HepG2 (cell line): ENCODE measurements around the gene TUT1. TPM values are rescaled to one million over a fixed set of nuclear protein-coding genes. Genes with fewer than 3 reads are reported as not detected.

Experiments used
- ARID2 ChIP-seq: sonication (generic); formaldehyde crosslinking; IDR thresholded peaks from 2 replicates; pipeline ENCODE4 v1.8.1; 2022; ENCODE audit warnings: mild to moderate bottlenecking, missing genetic modification reagents, borderline replicate concordance
- CHD4 ChIP-seq: fragments of 200-600 bp; sonication (generic); IDR thresholded peaks from 2 replicates; pipeline ENCODE4 v1.7.0; 2017; ENCODE audit warnings: mild to moderate bottlenecking, low read length, borderline replicate concordance
- PLRG1 ChIP-seq: fragments of 450-650 bp; conservative IDR thresholded peaks from 2 replicates; pipeline ENCODE4 v1.6.1; 2016
- SCMH1 ChIP-seq: sonication (generic); formaldehyde crosslinking; IDR thresholded peaks from 2 replicates; pipeline ENCODE4 v1.9.0; 2021; ENCODE audit warnings: missing genetic modification reagents, mild to moderate bottlenecking, borderline replicate concordance
- SP2 ChIP-seq: sonication (generic); formaldehyde crosslinking; IDR thresholded peaks from 2 replicates; pipeline ENCODE4 v1.5.1; 2020; ENCODE audit warnings: mild to moderate bottlenecking, missing genetic modification reagents
- polyA plus RNA-seq, 8 experiments: library from polyadenylated mRNA; depleted of rRNA in 3 of 8; stranded (reverse) in 7 of 8; unstranded in 1 of 8; fragments of >200 nt; fragmentation: Illumina TruSeq in 4 of 8; extraction: Trizol in 4 of 8; gene quantifications; 2 replicates each; pipeline versions ENCODE4 v1.2.1 to v1.2.3, GENCODE V29; 2011 to 2016; ENCODE audit warnings: low read depth in 4 of 8, missing spikeins in 1 of 8, mixed read lengths in 1 of 8; ENCODE audit not compliant: insufficient read depth in 1 of 8
- total RNA-seq, 5 experiments: library from RNA; depleted of rRNA; stranded (reverse); fragments of >200 nt; fragmentation: Illumina TruSeq; extraction: Trizol; gene quantifications; 2 replicates each; pipeline ENCODE4 v1.2.3, GENCODE V29; 2016; ENCODE audit warnings: low read depth in 1 of 5
- TF ChIP-seq, protein P1 (sequence below): sonication (generic); formaldehyde crosslinking; IDR thresholded peaks from 2 replicates; pipeline ENCODE4 v1.8.0; 2022; ENCODE audit warnings: missing genetic modification reagents, mild to moderate bottlenecking, moderate library complexity, borderline replicate concordance
- TF ChIP-seq, protein P2 (sequence below): sonication (generic); formaldehyde crosslinking; IDR thresholded peaks from 2 replicates; pipeline ENCODE4 v1.4.0; 2020; ENCODE audit warnings: mild to moderate bottlenecking, low read depth, missing genetic modification reagents
- TF ChIP-seq, protein P3 (sequence below): sonication (generic); formaldehyde crosslinking; IDR thresholded peaks from 2 replicates; pipeline ENCODE4 v1.5.0; 2020; ENCODE audit warnings: mild to moderate bottlenecking, missing genetic modification reagents, borderline replicate concordance
- TF ChIP-seq, protein P4 (sequence below): sonication (generic); formaldehyde crosslinking; IDR thresholded peaks from 2 replicates; pipeline ENCODE4 v1.4.0; 2020; ENCODE audit warnings: missing genetic modification reagents, mild to moderate bottlenecking, borderline replicate concordance
- TF ChIP-seq, protein P5 (sequence below): IDR thresholded peaks from 2 replicates; pipeline ENCODE4 v1.6.1; 2016; ENCODE audit warnings: mild to moderate bottlenecking
- TF ChIP-seq, protein P6 (sequence below): IDR thresholded peaks from 2 replicates; pipeline ENCODE4 v1.6.1; 2016; ENCODE audit warnings: mild to moderate bottlenecking, missing biosample characterization, missing genetic modification reagents
- TF ChIP-seq, protein P7 (sequence below): sonication (generic); formaldehyde crosslinking; IDR thresholded peaks from 2 replicates; pipeline ENCODE4 v1.4.0; 2020; ENCODE audit warnings: mild to moderate bottlenecking, missing genetic modification reagents

The TUT1 gene
- total and polyA plus RNA-seq, 2 of the 13 experiments (the other 11 are each of a cell fraction or from before 2014, with no cell fraction given): 9.7 to 14.3 TPM

DNA sequence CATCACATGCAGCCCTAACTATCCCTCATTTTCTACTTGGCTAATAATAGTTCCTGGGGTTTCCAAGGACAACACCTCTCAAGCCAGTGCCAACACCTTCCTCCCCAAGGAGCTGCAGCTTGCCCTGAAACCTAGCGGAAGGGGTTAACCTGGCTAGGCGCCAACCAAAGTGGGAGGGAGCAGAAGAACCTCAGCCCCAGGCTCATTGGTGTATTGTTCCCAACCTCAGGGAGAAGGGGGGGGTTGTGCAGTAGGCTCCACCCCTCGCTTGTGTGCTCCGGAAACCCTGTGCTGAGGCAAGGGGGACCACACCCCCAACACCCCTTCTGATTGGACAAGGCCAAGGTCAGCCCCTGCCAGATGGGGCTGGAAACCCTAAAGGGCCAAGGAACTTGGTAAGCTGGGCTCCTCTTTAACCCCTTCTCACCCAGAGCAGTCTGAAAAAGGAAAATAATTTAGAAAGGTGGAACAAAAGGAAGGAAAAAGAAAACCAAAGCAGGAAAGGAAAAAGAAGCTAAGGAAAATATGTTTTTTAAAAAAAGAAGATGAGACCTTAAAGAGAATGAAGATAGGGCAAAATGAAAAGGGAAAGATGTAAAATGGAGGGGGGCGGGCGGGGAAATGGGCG lies 7.9 kb upstream of the TUT1 start (continued):
- TF ChIP-seq, protein P1, sequence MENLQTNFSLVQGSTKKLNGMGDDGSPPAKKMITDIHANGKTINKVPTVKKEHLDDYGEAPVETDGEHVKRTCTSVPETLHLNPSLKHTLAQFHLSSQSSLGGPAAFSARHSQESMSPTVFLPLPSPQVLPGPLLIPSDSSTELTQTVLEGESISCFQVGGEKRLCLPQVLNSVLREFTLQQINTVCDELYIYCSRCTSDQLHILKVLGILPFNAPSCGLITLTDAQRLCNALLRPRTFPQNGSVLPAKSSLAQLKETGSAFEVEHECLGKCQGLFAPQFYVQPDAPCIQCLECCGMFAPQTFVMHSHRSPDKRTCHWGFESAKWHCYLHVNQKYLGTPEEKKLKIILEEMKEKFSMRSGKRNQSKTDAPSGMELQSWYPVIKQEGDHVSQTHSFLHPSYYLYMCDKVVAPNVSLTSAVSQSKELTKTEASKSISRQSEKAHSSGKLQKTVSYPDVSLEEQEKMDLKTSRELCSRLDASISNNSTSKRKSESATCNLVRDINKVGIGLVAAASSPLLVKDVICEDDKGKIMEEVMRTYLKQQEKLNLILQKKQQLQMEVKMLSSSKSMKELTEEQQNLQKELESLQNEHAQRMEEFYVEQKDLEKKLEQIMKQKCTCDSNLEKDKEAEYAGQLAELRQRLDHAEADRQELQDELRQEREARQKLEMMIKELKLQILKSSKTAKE: no peak
- no peak for TF ChIP-seq PLRG1
- TF ChIP-seq, protein P2, sequence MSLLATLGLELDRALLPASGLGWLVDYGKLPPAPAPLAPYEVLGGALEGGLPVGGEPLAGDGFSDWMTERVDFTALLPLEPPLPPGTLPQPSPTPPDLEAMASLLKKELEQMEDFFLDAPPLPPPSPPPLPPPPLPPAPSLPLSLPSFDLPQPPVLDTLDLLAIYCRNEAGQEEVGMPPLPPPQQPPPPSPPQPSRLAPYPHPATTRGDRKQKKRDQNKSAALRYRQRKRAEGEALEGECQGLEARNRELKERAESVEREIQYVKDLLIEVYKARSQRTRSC (CRISPR knock-in tag): no peak
- TF ChIP-seq, protein P3, sequence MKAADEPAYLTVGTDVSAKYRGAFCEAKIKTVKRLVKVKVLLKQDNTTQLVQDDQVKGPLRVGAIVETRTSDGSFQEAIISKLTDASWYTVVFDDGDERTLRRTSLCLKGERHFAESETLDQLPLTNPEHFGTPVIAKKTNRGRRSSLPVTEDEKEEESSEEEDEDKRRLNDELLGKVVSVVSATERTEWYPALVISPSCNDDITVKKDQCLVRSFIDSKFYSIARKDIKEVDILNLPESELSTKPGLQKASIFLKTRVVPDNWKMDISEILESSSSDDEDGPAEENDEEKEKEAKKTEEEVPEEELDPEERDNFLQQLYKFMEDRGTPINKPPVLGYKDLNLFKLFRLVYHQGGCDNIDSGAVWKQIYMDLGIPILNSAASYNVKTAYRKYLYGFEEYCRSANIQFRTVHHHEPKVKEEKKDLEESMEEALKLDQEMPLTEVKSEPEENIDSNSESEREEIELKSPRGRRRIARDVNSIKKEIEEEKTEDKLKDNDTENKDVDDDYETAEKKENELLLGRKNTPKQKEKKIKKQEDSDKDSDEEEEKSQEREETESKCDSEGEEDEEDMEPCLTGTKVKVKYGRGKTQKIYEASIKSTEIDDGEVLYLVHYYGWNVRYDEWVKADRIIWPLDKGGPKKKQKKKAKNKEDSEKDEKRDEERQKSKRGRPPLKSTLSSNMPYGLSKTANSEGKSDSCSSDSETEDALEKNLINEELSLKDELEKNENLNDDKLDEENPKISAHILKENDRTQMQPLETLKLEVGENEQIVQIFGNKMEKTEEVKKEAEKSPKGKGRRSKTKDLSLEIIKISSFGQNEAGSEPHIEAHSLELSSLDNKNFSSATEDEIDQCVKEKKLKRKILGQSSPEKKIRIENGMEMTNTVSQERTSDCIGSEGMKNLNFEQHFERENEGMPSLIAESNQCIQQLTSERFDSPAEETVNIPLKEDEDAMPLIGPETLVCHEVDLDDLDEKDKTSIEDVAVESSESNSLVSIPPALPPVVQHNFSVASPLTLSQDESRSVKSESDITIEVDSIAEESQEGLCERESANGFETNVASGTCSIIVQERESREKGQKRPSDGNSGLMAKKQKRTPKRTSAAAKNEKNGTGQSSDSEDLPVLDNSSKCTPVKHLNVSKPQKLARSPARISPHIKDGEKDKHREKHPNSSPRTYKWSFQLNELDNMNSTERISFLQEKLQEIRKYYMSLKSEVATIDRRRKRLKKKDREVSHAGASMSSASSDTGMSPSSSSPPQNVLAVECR (CRISPR knock-in tag): peak; percentile 69; the same call in 1 of the 2 replicates
- TF ChIP-seq, protein P4, sequence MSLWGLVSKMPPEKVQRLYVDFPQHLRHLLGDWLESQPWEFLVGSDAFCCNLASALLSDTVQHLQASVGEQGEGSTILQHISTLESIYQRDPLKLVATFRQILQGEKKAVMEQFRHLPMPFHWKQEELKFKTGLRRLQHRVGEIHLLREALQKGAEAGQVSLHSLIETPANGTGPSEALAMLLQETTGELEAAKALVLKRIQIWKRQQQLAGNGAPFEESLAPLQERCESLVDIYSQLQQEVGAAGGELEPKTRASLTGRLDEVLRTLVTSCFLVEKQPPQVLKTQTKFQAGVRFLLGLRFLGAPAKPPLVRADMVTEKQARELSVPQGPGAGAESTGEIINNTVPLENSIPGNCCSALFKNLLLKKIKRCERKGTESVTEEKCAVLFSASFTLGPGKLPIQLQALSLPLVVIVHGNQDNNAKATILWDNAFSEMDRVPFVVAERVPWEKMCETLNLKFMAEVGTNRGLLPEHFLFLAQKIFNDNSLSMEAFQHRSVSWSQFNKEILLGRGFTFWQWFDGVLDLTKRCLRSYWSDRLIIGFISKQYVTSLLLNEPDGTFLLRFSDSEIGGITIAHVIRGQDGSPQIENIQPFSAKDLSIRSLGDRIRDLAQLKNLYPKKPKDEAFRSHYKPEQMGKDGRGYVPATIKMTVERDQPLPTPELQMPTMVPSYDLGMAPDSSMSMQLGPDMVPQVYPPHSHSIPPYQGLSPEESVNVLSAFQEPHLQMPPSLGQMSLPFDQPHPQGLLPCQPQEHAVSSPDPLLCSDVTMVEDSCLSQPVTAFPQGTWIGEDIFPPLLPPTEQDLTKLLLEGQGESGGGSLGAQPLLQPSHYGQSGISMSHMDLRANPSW: 0 out of 2 replicates have a peak, but pooled peaks have one; percentile 36
- TF ChIP-seq CHD4: 0 out of 2 replicates have a peak, but pooled peaks have one; percentile 43
- TF ChIP-seq SCMH1: no peak
- TF ChIP-seq, protein P5, sequence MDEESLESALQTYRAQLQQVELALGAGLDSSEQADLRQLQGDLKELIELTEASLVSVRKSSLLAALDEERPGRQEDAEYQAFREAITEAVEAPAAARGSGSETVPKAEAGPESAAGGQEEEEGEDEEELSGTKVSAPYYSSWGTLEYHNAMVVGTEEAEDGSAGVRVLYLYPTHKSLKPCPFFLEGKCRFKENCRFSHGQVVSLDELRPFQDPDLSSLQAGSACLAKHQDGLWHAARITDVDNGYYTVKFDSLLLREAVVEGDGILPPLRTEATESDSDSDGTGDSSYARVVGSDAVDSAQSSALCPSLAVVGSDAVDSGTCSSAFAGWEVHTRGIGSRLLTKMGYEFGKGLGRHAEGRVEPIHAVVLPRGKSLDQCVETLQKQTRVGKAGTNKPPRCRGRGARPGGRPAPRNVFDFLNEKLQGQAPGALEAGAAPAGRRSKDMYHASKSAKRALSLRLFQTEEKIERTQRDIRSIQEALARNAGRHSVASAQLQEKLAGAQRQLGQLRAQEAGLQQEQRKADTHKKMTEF: peak; percentile 56; the same call in 1 of the 2 replicates
- TF ChIP-seq, protein P6, sequence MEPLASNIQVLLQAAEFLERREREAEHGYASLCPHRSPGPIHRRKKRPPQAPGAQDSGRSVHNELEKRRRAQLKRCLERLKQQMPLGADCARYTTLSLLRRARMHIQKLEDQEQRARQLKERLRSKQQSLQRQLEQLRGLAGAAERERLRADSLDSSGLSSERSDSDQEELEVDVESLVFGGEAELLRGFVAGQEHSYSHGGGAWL (CRISPR knock-in tag): no peak
- TF ChIP-seq ARID2 (CRISPR knock-in tag): no peak
- TF ChIP-seq, protein P7, sequence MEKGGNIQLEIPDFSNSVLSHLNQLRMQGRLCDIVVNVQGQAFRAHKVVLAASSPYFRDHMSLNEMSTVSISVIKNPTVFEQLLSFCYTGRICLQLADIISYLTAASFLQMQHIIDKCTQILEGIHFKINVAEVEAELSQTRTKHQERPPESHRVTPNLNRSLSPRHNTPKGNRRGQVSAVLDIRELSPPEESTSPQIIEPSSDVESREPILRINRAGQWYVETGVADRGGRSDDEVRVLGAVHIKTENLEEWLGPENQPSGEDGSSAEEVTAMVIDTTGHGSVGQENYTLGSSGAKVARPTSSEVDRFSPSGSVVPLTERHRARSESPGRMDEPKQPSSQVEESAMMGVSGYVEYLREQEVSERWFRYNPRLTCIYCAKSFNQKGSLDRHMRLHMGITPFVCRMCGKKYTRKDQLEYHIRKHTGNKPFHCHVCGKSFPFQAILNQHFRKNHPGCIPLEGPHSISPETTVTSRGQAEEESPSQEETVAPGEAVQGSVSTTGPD (CRISPR knock-in tag): no peak
- peak; percentile 65 for TF ChIP-seq SP2 (CRISPR knock-in tag)
